Endometrium (tissue), 2 donors: ENCODE measurements around the gene SMTNL2.
"Not testable (repeated sequence)": the region's sequence is repeated elsewhere in the genome, so short reads cannot be mapped to it uniquely, and the experiment has no call there.

Source experiments
- FAIRE-seq: peaks from 2 replicates; lab custom pipeline; 2012; peaks lifted over from hg19 to GRCh38; lab: Jason Lieb, UNC
- donor health status: control.
- donor health status: control.

The SMTNL2 gene

GRCh38 chr17:4635823-4636375 is 51.6 kb downstream of the SMTNL2 start:
- FAIRE-seq, result no peak

GRCh38 chr17:4636474-4637100 is 52.3 kb downstream of the SMTNL2 start:
- FAIRE-seq, result no peak

- not testable (repeated sequence) for FAIRE-seq
Observed at GRCh38 chr17:4638766-4639165, 54.4 kb downstream of the SMTNL2 start.

GRCh38 chr17:4639301-4640059 is 55.2 kb downstream of the SMTNL2 start:
- not testable (repeated sequence) for FAIRE-seq

- FAIRE-seq, result not testable (repeated sequence)
Observed at GRCh38 chr17:4640569-4641188, 56.4 kb downstream of the SMTNL2 start.

- no peak for FAIRE-seq
Observed at GRCh38 chr17:4641297-4642195, 57.2 kb downstream of the SMTNL2 start, which contains the start of gene ALOX15. ALOX15 (minus strand) TSS chr17:4641678; CDS start chr17:4641651, 27 bp downstream.

GRCh38 chr17:4642286-4642685 is 58.0 kb downstream of the SMTNL2 start:
- no peak for FAIRE-seq

GRCh38 chr17:4643676-4644075 is 59.3 kb downstream of the SMTNL2 start:
- no peak for FAIRE-seq

GRCh38 chr17:4645642-4646041 is 61.3 kb downstream of the SMTNL2 start:
- FAIRE-seq, result no peak

GRCh38 chr17:4648741-4649140 is 64.4 kb downstream of the SMTNL2 start:
- no peak for FAIRE-seq

- no peak for FAIRE-seq
Observed at GRCh38 chr17:4652997-4653396, 68.7 kb downstream of the SMTNL2 start.

- FAIRE-seq, result not testable (repeated sequence)
Observed at GRCh38 chr17:4655933-4656332, 71.6 kb downstream of the SMTNL2 start.

GRCh38 chr17:4657678-4658077 is 73.3 kb downstream of the SMTNL2 start:
- FAIRE-seq, result no peak
